GM12874 (cell line): ENCODE results near the gene THSD4.

Experiments
- TF ChIP-seq, protein P1 (sequence below): IDR thresholded peaks from 2 replicates; pipeline ENCODE4 v1.5.1; 2011; ENCODE audit warnings: low read depth, mild to moderate bottlenecking, control low read depth, low read length, moderate library complexity; ENCODE audit not compliant: insufficient read depth

The THSD4 gene

GRCh38 chr15:71733122-71733521 lies 617.9 kb downstream of the THSD4 start:
- TF ChIP-seq, protein P1, sequence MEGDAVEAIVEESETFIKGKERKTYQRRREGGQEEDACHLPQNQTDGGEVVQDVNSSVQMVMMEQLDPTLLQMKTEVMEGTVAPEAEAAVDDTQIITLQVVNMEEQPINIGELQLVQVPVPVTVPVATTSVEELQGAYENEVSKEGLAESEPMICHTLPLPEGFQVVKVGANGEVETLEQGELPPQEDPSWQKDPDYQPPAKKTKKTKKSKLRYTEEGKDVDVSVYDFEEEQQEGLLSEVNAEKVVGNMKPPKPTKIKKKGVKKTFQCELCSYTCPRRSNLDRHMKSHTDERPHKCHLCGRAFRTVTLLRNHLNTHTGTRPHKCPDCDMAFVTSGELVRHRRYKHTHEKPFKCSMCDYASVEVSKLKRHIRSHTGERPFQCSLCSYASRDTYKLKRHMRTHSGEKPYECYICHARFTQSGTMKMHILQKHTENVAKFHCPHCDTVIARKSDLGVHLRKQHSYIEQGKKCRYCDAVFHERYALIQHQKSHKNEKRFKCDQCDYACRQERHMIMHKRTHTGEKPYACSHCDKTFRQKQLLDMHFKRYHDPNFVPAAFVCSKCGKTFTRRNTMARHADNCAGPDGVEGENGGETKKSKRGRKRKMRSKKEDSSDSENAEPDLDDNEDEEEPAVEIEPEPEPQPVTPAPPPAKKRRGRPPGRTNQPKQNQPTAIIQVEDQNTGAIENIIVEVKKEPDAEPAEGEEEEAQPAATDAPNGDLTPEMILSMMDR: no peak

- TF ChIP-seq, protein P1: no peak
These were observed 619.6 kb downstream of the THSD4 start for GRCh38 chr15:71734709-71735384.

DNA sequence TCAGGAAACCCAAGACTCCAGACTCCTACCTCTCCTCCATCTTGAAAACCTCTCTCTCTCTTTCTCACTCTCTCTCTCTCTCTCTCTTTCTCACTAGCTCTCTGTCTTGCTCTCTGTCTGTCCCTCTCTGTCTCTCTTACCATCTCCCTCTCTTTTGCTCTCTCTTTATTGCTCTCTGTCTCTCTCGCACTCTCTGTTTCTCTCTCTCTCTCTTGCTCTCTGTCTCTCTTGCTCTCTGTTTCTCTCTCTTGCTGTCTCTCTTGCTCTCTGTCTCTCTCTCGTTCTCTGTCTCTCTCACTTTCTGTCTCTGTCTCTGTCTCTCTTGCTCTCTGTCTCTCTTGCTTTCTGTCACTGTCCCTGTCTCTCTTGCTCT lies 620.1 kb downstream of the THSD4 start:
- TF ChIP-seq, protein P1: no peak

DNA sequence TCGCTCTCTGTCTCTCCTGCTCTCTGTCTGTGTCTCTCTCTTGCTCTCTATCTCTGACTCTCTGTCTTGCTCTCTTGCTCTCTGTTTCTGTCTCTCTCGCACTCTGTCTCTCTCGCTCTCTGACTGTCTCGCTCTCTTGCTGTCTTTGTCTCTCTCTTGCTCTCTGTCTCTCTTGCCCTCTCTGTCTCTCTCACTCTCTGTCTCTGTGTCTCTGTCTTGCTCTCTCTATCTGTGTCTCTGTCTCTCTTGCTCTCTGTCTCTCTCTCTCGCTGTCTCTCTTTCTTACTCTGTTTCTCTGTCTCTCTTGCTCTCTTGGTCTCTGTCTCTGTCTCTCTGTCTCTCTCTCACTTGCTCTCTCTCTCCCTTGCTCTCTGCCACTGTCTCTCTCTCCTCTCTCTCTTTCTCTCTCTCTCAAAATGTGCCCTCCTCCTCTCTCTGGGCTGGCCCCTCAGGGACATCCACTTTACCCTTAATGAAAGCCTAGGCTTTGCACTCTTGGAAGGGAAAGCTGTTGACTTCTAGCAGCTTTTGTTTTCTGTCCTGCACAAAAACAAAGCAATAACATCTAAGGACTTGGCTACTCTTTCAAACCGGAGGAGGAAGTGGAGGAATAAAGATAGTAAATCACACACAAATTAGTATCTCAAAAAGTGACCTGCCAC lies 621.1 kb downstream of the THSD4 start:
- TF ChIP-seq, protein P1: no peak

DNA sequence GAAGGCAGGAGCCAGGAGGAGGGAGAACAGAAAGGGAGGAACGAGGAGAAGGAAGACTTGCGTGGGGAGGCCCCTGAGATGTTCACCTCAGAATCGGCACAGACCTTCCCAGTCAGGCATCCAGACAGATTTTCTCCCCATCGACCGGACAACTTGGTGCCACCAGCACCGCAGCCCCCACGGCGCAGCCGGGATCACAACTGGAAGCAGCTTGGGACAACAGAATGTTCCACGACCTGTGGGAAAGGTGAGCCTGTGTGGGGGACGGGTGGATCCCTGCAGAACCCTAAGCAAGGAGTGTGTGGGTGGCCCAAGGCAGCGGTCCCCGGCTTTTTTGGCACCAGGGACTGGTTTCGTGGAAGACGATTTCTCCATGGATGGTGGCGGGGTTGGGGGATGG lies 622.5 kb downstream of the THSD4 start:
- TF ChIP-seq, protein P1: no peak

GRCh38 chr15:71739355-71739754 lies 624.1 kb downstream of the THSD4 start:
- TF ChIP-seq, protein P1: no peak

- TF ChIP-seq, protein P1: no peak
These were observed 627.7 kb downstream of the THSD4 start for GRCh38 chr15:71742964-71743363.
